Mucosa of gallbladder (tissue), 1 donor: ENCODE measurements around the gene TTC9. TPM values are rescaled to one million over a fixed set of nuclear protein-coding genes. Genes with fewer than 3 reads are reported as not detected.
A peak's percentile ranks its signal among the peaks of the same experiment; 100 is the strongest.
"Not testable (repeated sequence)": the region's sequence is repeated elsewhere in the genome, so short reads cannot be mapped to it uniquely, and the experiment has no call there.

Experiments
- DNase-seq: peaks from one replicate; pipeline ENCODE4 v3.0.0-alpha.2; 2020; ENCODE audit warnings: low spot score
- total RNA-seq: library from RNA; stranded (reverse); gene quantifications from one replicate; pipeline ENCODE4 v1.2.1, GENCODE V29; 2021
- donor health status: DM: no; HTN: no; CAD: no.

TTC9 gene
- total RNA-seq, 1 donor from 2014 or later = 8.1 TPM

DNA sequence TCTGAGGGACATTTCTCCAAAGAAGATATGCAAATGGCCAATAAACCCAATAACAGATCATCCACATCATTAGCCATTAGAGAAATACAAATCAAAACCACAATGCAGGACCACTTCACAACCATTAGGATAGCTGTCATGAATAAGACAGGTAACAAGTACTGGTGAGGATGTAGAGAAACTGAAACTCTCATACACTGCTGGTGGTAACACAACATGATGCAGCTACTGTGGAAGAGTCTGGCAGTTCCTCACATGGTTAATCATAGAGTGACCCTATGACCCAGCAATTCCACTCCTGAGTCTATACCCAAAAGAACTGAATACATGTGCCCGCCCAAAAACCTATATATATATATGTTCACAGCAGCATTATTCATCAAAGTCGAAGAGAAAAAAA lies 39.0 kb downstream of the TTC9 start:
- no peak for DNase-seq

DNA sequence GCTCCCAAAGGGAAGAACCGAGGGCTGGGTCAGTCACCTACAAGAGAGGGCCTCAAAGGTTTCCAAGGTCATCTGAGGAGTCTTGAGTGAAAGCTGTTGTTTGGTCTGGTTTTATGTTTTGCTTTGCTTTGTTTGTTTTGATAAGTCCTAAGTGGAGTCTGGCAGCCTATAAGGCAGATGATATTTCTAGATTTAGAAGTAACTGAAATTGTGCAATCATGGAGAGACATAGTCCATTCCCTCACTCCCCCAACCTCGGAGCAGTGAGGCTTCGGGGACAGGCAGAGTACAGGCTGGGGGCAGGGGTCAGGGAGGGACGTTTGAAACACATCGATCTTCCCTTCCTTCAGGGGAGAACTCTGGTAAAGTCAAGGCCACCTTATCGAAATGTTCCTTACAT lies 42.3 kb downstream of the TTC9 start:
- no peak for DNase-seq

DNA sequence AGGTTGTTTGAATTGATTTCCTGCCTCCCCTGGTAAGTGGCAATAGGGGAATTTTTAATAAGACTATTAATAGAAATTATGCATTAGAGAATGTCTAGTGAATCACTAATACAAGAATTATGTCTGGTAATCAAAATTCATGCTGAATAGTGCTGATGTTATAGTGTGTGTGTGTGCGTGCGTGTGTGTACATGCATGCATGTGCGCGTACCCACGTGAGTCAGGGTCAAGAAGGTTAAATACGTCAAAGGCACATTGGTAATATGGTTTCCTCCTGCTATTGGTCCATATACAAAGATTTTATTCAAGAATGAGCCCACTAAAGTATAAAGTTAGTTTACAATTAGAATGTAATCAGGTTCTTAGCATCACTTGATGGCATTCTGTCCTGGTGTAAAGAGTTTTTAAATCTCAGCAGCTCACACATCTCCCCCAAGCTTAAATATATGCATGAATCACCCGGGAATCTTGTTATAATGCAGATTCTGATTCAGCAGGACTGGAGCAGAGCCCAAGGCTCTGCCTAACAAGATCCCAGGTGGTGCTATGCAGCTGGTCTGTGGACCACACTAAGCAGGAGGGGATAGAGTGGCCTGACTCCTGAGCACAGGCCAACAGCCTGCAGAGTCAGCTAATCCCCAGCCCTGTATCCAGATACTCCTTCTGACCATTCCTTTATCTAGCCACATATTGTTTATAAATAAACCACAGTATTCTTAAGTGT lies 43.9 kb downstream of the TTC9 start:
- DNase-seq = no peak

DNA sequence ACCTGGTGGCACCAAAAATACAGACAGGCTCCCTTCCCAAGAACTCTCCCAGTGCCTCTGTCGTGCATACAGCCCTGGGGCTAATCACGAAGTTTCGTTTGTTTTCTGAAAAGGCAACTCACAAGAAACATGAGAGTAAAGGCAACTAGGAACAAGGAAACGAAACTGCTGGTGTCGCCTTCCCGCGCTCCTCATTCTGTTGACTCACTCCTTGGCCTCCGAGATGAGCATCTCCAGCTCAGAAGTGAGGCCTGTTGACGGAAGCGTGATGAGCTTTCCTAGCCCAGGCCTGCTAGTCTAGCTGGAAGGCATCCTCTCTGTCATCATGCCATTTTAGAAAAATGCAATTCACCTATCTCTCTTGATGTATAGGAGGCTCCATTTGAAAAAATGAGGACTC lies 50.5 kb downstream of the TTC9 start:
- DNase-seq = peak; percentile 21

DNA sequence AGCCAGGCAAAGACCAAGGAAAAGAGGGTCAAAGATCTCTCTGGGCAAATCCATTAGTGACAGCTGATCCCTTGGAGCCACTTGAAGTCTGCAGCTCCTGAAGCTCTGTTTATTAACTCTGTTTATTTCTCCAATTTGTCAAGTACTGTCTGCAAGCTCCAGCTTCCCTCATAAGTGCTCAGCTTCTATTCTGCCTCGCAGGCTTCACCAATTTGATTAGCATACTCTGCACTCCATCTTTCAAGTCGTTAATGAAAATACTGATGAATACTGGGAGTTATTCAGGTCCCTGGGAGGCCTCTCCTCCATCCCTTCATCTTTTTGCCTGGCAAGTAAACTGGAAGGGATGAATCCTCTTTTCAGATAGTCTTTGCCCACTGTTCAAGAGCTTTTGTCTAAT lies 54.3 kb downstream of the TTC9 start:
- no peak for DNase-seq

DNA sequence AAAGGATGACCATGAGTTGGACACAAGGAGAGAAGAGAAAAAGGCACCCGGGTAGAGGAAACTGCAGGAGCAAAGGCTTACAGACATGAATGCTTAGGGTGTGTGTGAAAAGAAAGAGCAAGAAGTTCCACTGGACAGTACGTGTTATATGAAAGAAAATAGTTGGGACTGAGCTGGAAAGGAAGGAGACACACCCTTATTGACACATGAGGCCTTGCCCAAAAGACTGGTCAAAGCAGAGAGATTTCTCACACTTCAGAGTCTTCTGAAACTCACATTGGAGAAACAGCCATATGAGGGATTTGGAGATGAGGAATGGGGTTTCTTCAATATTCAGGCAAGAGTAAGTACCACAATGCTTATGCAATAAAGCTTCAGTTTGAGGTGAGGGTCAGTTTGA lies 56.0 kb downstream of the TTC9 start:
- no peak for DNase-seq

DNA sequence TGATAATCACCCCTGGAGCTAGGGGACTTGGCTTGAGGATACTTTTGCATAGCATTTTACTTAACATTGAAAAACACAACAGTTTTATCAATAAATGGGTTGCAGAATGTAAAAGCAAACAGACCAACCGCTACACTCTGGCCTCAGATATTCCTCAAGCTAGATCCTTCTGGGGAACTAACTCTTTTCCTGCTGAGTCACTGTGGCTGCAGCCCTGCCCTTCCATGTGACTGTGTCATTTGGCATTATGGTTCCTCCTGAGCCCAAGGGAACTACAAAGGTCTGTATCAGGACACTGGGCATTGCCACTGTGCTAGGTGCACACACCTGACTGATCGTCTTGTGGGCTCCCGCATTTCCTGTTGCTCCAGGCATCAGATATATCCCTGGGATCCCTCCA lies 56.6 kb downstream of the TTC9 start:
- peak; percentile 49 for DNase-seq

DNA sequence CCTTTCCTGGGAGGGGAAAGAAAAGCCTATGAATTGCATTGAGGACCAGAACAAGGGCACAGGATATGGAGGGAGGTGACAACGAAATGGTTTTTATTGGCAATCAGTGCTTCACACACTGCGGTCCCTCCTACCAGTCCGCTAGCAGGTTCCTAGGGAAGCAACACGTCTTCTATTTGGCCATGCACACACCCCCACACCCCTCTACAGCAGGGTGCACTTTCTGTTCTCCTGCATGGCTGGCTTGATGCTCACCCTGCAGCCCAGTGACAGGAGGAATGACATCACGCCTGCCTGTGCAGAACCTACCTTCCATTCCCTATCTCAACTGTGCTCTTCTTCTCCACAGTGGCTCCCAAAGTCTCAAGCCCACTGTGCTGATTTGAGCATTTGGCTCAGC lies 57.9 kb downstream of the TTC9 start:
- no peak for DNase-seq

DNA sequence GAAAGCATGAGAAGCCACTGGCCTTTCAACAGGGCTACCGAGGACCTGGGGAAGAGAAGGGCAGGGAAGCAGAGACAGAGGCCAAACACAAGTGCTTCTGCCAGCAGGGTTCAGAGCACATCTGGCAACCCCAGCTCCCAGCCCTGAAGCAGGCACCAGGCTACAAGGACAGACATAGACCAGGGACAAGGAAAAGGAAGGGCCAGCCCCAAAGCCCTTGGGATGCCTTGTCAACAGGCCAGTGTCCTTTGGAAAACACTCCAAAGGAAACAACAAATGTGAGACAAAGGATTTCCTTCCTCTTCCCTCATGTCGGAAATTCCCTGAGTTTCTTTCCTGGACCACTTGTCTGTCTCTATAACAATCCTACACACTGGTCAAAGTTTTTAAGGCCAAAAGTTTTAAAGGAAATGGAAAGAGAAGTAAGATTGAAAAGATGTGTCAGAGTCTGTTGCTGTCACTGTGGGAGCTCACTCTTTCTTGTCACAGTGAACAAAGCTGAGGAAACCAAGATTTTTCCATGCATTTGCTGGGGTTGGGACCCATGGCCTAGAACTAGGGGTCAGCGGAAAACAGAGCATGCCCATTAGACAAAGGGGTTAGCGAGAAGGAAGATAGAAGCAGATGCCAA lies 59.4 kb downstream of the TTC9 start:
- no peak for DNase-seq

DNA sequence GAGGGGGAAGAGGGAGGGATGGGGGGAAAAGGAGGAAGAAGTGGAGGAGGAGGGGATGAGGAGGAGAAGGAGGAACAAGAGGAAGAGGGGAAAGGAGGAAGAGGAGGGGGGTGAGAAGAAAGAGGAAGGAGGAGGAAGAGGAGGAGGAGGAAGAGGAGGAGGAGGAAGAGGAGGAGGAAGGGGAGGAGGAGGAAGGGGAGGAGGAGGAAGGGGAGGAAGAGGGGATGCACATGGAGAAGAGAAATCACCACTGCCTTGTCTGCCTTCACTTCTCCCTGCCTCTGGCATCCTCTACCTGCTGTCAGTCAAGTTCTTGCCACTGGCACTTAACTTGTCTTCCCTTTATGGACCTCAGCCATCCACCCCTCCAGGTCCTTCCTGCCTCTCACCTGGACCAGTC lies 59.9 kb downstream of the TTC9 start:
- DNase-seq = no peak

DNA sequence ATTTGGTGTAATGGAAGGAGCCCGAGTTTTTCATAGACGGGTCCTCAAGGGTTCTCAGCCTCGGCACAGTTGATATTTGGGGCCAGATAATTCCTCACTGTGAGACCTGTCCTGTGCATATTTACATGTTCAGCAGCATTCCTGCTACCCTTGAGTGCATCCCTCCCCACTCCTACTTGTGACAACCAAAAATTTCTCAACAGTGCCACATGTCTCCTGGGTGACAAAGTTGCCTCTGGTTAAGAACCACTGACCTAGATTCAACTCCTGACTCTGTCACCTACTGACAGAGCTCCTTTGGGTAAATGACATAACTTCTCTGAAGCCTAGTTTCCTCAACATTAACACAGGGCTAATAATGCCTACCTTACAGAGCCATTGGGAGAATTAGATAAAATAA lies 60.4 kb downstream of the TTC9 start:
- DNase-seq = no peak

DNA sequence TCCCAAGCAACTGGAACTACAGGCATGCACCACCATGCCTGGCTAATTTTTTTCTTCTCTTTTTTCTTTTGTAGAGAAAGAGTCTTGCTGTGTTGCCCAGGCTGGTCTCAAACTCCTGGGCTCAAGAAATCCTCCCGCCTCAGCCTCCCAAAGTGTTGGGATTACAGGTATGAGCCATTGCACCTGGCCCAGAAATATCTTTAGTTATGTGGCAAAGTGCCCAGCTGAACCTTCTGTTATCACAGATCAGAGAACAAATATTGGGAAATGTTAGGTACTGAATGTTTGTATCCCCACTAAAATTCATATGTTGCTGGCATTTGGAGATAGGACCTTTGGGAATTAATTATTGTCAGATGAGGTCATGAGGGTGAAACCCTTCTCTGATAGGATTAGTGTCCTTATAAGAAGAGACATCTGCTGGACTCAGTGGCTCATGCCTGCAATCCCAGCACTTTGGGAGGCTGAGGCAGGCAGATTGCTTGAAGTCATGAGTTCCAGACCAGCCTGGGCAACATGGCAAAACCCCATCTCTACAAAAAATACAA lies 62.0 kb downstream of the TTC9 start:
- not testable (repeated sequence) for DNase-seq

DNA sequence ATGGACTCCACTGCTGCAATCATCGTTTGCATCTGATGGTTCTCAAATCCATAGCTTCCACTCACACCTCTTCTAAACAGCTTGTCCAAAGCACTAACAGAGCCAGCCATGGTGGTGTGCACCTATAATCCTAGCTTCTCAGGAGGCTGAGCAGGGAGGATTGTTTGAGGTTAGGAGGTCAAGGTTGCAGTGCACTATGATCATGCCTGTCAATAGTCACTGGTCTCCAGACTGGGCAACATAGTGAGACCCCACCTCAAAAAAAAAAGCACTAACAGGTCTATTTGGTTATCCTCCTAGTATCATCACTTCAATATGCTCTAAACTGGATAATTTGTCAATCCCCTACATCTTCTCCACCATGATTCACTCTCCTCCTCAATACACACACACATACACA lies 63.2 kb downstream of the TTC9 start:
- no peak for DNase-seq

DNA sequence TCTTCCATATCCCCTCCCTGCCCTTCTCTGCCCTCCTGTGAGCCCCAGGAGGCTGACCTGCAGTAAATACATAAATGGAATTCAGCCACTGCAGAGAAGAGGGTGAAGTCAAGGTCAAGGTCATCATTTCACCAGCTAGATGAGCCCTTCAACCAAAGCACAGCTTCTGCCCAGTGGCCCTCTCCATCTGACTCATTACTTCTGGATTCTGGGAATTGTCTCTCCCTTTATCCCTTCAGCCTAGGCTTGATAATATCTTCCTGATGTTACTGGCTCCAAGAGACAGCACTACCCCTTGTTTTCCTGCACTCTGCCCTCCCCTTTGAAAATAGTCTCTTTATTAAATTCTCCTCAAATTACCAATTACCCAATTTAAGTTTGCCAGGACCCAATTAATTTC lies 64.5 kb downstream of the TTC9 start:
- no peak for DNase-seq

DNA sequence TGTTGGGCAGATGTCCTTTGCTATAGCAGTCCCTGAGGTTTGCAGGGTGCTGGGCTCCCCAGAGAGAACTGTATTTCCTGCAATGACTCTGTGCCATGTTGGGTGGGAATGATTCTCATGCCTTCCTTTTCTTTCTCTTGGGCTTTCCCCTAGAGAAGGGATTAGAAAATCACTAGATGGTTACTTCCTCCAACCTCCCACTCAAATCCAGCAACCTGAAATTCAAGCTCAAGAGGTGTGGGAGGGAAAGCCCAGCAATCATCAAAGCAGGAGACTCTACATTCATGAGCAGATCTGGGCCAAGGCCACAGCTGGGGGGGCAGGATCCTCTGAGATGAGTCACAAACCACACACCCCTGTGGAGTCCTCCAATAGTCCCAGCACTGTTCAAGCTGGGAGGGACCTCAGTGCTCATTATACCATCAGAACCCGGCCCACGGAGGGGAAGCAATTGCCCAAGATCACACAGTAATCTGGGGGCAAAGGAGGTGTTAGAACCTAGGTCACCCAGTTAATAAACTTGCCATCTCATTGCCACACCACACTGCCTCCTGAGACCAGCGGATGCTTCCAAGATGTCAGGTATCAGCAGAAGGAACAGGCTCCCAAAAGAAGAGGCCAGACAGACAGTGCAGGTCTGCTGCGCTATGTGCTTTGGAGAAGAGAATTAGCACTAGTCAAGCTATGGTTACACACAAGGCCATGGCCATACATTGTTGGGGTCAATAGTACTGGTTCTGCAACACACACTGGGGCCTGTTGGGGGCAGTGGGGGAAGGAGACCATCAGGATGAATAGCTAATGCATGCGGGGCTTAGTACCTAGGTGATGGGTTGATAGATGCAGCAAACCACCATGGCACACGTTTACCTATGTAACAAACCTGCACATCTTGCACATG lies 65.7 kb downstream of the TTC9 start:
- peak; percentile 59 for DNase-seq

DNA sequence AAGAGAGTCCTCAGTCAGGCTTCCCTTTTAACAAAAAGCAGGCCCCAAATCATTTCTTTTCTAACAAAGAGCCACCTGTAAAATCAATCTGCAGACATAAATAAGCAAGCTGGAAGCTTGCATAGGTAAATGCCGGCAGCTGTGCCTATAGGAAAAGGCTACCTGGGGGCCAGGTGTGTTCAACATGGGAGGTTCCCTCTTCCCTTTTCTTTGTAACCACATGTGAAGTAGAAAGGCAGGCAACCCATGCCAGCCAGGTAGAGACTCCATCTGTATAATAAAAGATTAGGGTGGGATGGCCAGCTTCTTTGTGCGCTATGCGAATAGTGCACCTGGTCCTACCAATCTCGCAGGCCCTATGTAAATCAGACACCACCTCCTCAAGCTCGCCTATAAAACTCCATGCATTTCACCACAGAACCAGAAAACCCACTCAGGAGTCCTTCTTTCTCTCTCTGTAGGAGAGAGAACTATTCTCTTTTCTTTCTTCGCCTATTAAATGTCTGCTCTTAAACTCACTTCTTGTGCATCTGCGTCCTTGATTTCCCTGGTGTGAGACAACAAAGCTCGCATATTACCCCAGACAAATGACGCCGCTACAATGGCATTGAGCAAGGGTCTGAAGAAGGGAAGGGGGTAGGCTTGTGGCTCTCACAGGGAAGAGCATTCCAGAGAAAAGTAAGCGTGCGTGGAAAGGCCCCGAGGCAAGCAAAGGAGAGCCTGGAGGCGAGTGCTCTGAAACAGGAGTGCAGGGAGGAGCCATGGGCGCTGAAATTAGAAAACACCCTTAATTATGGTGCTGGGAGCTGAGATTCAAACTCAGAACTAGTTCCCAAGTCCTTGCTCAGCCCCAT lies 67.2 kb downstream of the TTC9 start:
- DNase-seq = no peak

DNA sequence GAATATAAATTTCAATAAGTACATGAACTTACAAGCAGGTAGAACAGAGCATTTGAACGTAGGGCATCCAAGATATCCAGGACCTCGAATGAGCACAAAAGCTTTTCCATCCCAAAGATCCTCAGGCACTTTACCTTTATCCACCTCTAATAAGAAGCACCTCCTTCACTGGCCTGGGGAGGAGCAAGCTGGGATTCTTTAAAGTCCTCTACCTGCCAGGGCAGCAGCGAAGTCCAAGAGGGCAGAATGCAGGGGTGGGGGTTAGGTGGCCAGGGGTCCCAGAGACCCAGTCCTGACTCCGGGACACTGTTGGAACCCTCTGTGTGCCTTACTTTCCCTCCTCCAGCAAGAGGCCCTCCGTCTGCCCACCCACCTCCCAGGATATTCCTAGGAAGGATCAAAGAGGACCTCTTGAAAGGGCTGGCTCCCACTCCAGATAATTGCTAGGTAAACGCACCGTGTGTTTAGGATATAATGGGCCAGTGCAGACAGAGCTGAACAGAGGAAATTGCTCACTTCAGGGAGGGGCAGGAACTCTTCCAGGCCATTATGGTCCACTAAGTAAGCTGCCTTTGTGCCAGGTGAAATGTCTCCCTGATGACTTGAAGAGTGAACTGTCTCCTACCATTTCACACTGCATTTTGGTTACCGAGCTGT lies 68.1 kb downstream of the TTC9 start:
- DNase-seq = no peak

DNA sequence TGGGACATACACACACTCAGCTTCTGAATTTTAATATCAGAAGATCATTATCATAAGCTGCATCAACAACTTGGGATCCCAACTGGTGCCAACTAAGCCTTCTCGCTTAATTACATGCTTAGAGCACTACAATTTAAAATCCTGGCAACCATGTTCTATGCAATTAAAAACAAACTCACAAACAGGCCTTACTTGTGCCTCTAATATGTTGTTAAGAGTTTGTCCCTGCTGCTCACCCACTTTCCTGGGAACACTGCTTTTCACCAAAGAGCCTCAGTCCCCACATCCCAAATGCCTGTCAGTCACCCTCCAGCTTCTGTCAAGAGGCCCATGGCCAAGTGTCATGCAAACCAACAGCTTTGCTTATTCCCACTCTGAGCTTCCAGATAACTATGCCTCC lies 69.7 kb downstream of the TTC9 start:
- DNase-seq = no peak

DNA sequence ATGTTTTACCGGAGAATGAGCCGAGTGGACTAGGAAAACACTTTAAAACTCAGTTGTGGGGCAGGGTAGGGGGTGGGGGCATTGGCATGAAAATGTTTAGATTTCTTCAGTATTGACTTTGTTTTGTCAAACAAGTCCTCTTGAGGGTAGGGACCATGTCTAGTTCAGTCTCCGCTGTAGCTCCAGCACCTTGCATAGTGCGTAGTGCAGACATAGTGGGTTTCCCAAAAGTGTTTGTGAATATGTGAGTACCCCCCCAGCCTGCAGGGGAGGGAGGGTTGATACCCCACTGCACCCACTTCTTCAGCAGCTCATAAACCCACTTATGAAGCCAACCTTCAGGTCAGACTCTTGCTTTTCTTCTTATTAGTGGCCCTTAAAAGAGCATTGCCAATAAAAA lies 71.4 kb downstream of the TTC9 start:
- no peak for DNase-seq

DNA sequence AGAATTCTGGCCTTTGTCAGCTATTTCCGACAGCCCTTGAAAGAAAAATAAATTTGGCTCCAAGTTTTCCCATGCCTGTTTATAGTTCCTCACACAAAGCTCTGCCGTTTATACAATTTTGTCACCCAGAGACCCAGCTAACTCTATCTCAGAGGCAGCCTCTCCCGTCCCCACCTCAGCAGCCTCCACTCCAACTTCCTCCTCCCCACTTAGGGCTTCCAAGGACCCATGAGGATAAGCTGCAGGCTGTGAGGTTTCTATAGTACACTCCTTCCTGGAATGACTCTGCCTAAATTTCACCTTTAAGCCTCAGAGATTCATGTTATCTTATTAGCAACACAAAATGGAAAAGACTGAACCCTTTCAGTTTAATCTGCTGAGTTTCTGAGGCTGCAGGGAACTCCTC lies 71.8 kb downstream of the TTC9 start:
- DNase-seq = no peak

DNA sequence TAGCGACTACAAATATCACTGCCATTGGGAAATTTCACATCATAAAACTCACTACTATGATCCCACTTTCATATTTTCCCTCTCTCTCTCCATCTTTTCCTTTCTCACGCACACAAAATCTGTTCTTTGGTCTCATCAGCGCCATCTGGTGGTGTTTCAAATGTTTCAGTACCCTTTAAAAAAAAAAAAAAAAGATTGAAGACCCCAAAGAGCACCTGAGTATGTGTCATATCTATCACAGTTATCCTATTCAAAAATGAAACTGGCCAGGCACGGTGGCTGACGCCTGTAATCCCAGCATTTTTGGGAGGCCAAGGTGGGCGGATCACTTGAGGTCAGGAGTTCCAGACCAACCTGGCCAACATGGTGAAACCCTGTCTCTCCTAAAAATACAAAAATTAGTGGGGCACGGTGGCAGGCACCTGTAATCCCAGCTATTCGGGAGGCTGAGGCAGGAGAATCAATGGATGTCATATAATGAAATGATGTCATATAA lies 72.4 kb downstream of the TTC9 start:
- peak; percentile 34 for DNase-seq
